Smooth muscle cell (in vitro differentiated cells): ENCODE measurements around the gene TRIO. TPM values are rescaled to one million over a fixed set of nuclear protein-coding genes. Genes with fewer than 3 reads are reported as not detected.
"Not testable (repeated sequence)": the region's sequence is repeated elsewhere in the genome, so short reads cannot be mapped to it uniquely, and the experiment has no call there.

ENCODE experiments used
- DNase-seq: peaks from one replicate; lab custom pipeline; 2025; ENCODE audit not compliant: unreplicated experiment; lab: John Stamatoyannopoulos, UW
- H2AFZ ChIP-seq: fragments of 200-600 bp; sonication (generic); 2 replicates; pipeline ENCODE4 v1.6.0; 2016; ENCODE audit warnings: antibody characterized with exemption, low read depth, mild to moderate bottlenecking
- H3F3A ChIP-seq: fragments of 200-600 bp; sonication (generic); 2 replicates; pipeline ENCODE4 v1.6.0; 2017; ENCODE audit warnings: antibody characterized with exemption, low read depth
- H3K27ac ChIP-seq: fragments of 200-600 bp; sonication (generic); 2 replicates; pipeline ENCODE4 v1.5.1; 2016; ENCODE audit warnings: low read depth, mild to moderate bottlenecking
- H3K27me3 ChIP-seq: fragments of 200-600 bp; sonication (generic); 2 replicates; pipeline ENCODE4 v1.6.1; 2016; ENCODE audit warnings: low read depth, mild to moderate bottlenecking
- H3K36me3 ChIP-seq: fragments of 200-600 bp; sonication (generic); 2 replicates; pipeline ENCODE4 v1.5.1; 2016; ENCODE audit warnings: low read depth
- H3K4me1 ChIP-seq: fragments of 200-600 bp; sonication (generic); 2 replicates; pipeline ENCODE4 v1.5.1; 2016; ENCODE audit warnings: low read depth
- H3K4me2 ChIP-seq: fragments of 200-600 bp; sonication (generic); 2 replicates; pipeline ENCODE4 v1.6.0; 2016; ENCODE audit warnings: mild to moderate bottlenecking
- H3K4me3 ChIP-seq: fragments of 200-600 bp; sonication (generic); 2 replicates; pipeline ENCODE4 v1.5.1; 2016; ENCODE audit warnings: mild to moderate bottlenecking
- H3K79me2 ChIP-seq: fragments of 200-600 bp; sonication (generic); 2 replicates; pipeline ENCODE4 v1.6.0; 2016; ENCODE audit warnings: low read depth, mild to moderate bottlenecking
- H3K9ac ChIP-seq: fragments of 200-600 bp; sonication (generic); 2 replicates; pipeline ENCODE4 v1.6.0; 2016; ENCODE audit warnings: low read depth
- H3K9me3 ChIP-seq: fragments of 200-600 bp; sonication (generic); replicated peaks from 2 replicates; pipeline ENCODE4 v1.5.1; 2016; ENCODE audit warnings: low read depth
- H4K20me1 ChIP-seq: fragments of 200-600 bp; sonication (generic); 2 replicates; pipeline ENCODE4 v1.6.0; 2016; ENCODE audit warnings: low read depth
- CTCF ChIP-seq: fragments of 200-600 bp; sonication (generic); IDR thresholded peaks from 2 replicates; pipeline ENCODE4 v1.5.1; 2017; ENCODE audit warnings: borderline replicate concordance, mild to moderate bottlenecking, antibody characterized with exemption; ENCODE audit not compliant: insufficient read depth, poor library complexity, severe bottlenecking
- WGBS: methylation state at CpG from one replicate; pipeline ENCODE4 v1.1.7; 2016; ENCODE audit warnings: low lambda C conversion rate; 5-methylcytosine and 5-hydroxymethylcytosine counted together
- polyA plus RNA-seq: library from polyadenylated mRNA; unstranded; fragments of >200 nt; fragmentation: Nextera tagmentation; extraction: Ambion mirVana; gene quantifications from 2 replicates; pipeline ENCODE4 v1.2.1, GENCODE V29; 2016
- total RNA-seq: library from RNA; depleted of rRNA; stranded (reverse); fragments of >200 nt; gene quantifications from 2 replicates; pipeline ENCODE4 v1.2.3, GENCODE V29; 2014

Gene TRIO
- total RNA-seq (109 and 118 TPM in 2 replicates), polyA plus RNA-seq (10.2 and 30.3 TPM in 2 replicates)

- no peaks in the 10 kb centered on the region for H3K36me3 ChIP-seq
- peaks cover 38% of the 10 kb centered on the region for H4K20me1 ChIP-seq
These were observed at the start of gene TRIO for GRCh38 chr5:14142827-14143545. Gene TRIO, plus strand, starts transcription at chr5:14143342. Its CDS starts 384 bp downstream, at chr5:14143726.

GRCh38 chr5:14097380-14097779 lies 45.8 kb upstream of the TRIO start:
- not testable (repeated sequence) for H2AFZ ChIP-seq, H3K36me3 ChIP-seq, H3K79me2 ChIP-seq, H3K4me2 ChIP-seq, H3K27me3 ChIP-seq, H3K9ac ChIP-seq, H3F3A ChIP-seq, H3K4me1 ChIP-seq, DNase-seq, H3K9me3 ChIP-seq, H3K4me3 ChIP-seq, H3K27ac ChIP-seq, H4K20me1 ChIP-seq
- 94% methylated on average over 2 of the region's 2 CpGs for WGBS

More at GRCh38 chr5:14142827-14143545, at the start of gene TRIO:
- peak within 1 kb of the TSS; percentile 97 for H3K27ac ChIP-seq
- H3F3A ChIP-seq = no peaks in the 10 kb centered on the region
- H3K27me3 ChIP-seq = no peaks in the 10 kb centered on the region
- H3K4me2 ChIP-seq = peak within 1 kb of the TSS; percentile 96
- peak within 1 kb of the TSS; percentile 99 for H3K4me3 ChIP-seq
- 2% methylated on average over 53 of the region's 79 CpGs for WGBS
- H3K4me1 ChIP-seq = peaks cover 25% of the 10 kb centered on the region
- peaks cover 38% of the 10 kb centered on the region for H3K79me2 ChIP-seq
- peak within 1 kb of the TSS; percentile 45 for H2AFZ ChIP-seq
- peak; percentile 35 for TF ChIP-seq CTCF
- peak within 1 kb of the TSS; percentile 98 for H3K9ac ChIP-seq
- peak; percentile 85 for DNase-seq
- H3K9me3 ChIP-seq = no peaks in the 10 kb centered on the region

- Histone ChIP-seq H3K9ac (no peak overlapping the region), H3K4me1 (peaks cover 11% of the 10 kb centered on the region), H3K27ac (no peak overlapping the region), H3K9me3 (no peaks in the 10 kb centered on the region), H3K4me3 (no peak overlapping the region), H3K27me3 (no peaks in the 10 kb centered on the region), H3K4me2 (no peak overlapping the region), H4K20me1 (no peaks in the 10 kb centered on the region), H3K36me3 (no peaks in the 10 kb centered on the region), H2AFZ (no peak overlapping the region), H3K79me2 (no peaks in the 10 kb centered on the region), H3F3A (no peaks in the 10 kb centered on the region)
- no peak for DNase-seq
- TF ChIP-seq CTCF = no peak
- WGBS = 76% methylated on average over 1 of the region's 1 CpG
These were observed 45.1 kb upstream of the TRIO start for GRCh38 chr5:14097998-14098471.

- H3K4me2 ChIP-seq = no peak overlapping the region
- H3F3A ChIP-seq = no peaks in the 10 kb centered on the region
- no peak overlapping the region for H3K4me3 ChIP-seq
- no peak overlapping the region for H3K9ac ChIP-seq
- DNase-seq = no peak
- H2AFZ ChIP-seq = no peak overlapping the region
- WGBS = 96% methylated on average over 10 of the region's 10 CpGs
- no peaks in the 10 kb centered on the region for H3K27me3 ChIP-seq
- H4K20me1 ChIP-seq = no peaks in the 10 kb centered on the region
- peaks cover 11% of the 10 kb centered on the region for H3K4me1 ChIP-seq
- no peaks in the 10 kb centered on the region for H3K79me2 ChIP-seq
- no peak for TF ChIP-seq CTCF
- H3K27ac ChIP-seq = no peak overlapping the region
- H3K36me3 ChIP-seq = no peaks in the 10 kb centered on the region
- no peaks in the 10 kb centered on the region for H3K9me3 ChIP-seq
These were observed 42.9 kb upstream of the TRIO start for GRCh38 chr5:14100281-14100680.
